ENCODE results near the gene ESD.
"Not testable (repeated sequence)": the region's sequence is repeated elsewhere in the genome, so short reads cannot be mapped to it uniquely, and the experiment has no call there.

Gene ESD

GRCh38 chr13:46783504-46783903, 13.5 kb downstream of the ESD start:
- DNase-seq = no peak

GRCh38 chr13:46782691-46783090, 14.3 kb downstream of the ESD start:
- DNase-seq = no peak

GRCh38 chr13:46782066-46782465, 14.9 kb downstream of the ESD start:
- no peak for DNase-seq

GRCh38 chr13:46778890-46779289, 18.1 kb downstream of the ESD start:
- no peak for DNase-seq

GRCh38 chr13:46778095-46778494, 18.9 kb downstream of the ESD start:
- no peak for DNase-seq

GRCh38 chr13:46775385-46776107, 21.4 kb downstream of the ESD start:
- DNase-seq = no peak

- no peak for DNase-seq
Observed at GRCh38 chr13:46773541-46773940, 23.4 kb downstream of the ESD start.

GRCh38 chr13:46771693-46772092, 25.3 kb downstream of the ESD start:
- no peak for DNase-seq

GRCh38 chr13:46769925-46770324, 27.0 kb downstream of the ESD start:
- DNase-seq = not testable (repeated sequence)

GRCh38 chr13:46761866-46762265, 35.1 kb downstream of the ESD start:
- no peak for DNase-seq

GRCh38 chr13:46761174-46761573, 35.8 kb downstream of the ESD start:
- no peak for DNase-seq

GRCh38 chr13:46759846-46760245, 37.1 kb downstream of the ESD start:
- DNase-seq = no peak

GRCh38 chr13:46757640-46758039, 39.3 kb downstream of the ESD start:
- DNase-seq = no peak

- DNase-seq = no peak
Observed at GRCh38 chr13:46756977-46757376, 40.0 kb downstream of the ESD start.

- DNase-seq = not testable (repeated sequence)
Observed at GRCh38 chr13:46755508-46755907, 41.5 kb downstream of the ESD start.

GRCh38 chr13:46754812-46755211, 42.1 kb downstream of the ESD start:
- DNase-seq = no peak

- no peak for DNase-seq
Observed at GRCh38 chr13:46753917-46754316, 43.0 kb downstream of the ESD start.

GRCh38 chr13:46753137-46753536, 43.8 kb downstream of the ESD start:
- DNase-seq = no peak

- DNase-seq = peak; percentile 66
Observed at GRCh38 chr13:46751811-46752635, 44.9 kb downstream of the ESD start.

- DNase-seq = no peak
Observed at GRCh38 chr13:46749951-46750350, 47.0 kb downstream of the ESD start.

GRCh38 chr13:46748300-46748699, 48.7 kb downstream of the ESD start:
- DNase-seq = no peak

GRCh38 chr13:46747031-46747820, 49.7 kb downstream of the ESD start:
- DNase-seq = no peak

GRCh38 chr13:46745706-46746105, 51.3 kb downstream of the ESD start:
- DNase-seq = no peak

- DNase-seq = no peak
Observed at GRCh38 chr13:46745062-46745461, 51.9 kb downstream of the ESD start.

Data from activated effector memory CD4-positive, alpha-beta T cell treated with anti-CD3 and anti-CD28 coated beads, Interleukin-2, amount 50 U/mL, for 16 hours (primary cell).